CD8-positive, alpha-beta memory T cell (primary cell): Measurements from ENCODE around the gene BLNK. TPM values are rescaled to one million over a fixed set of nuclear protein-coding genes. Genes with fewer than 3 reads are reported as not detected.

Experiments
- CTCF ChIA-PET: fragments of 350-600 bp; sonication (Branson Sonifier 250); formaldehyde crosslinking; loops from one replicate; lab custom pipeline; 2021; ENCODE audit warnings: antibody characterized with exemption; lab: Charles Lee
- POLR2A ChIA-PET: fragments of 350-600 bp; sonication (Branson Sonifier 250); formaldehyde crosslinking; loops from one replicate; lab custom pipeline; 2021; ENCODE audit warnings: antibody characterized with exemption; lab: Charles Lee
- DNase-seq, 5 donors: peaks; one replicate each; pipeline versions ENCODE4 v3.0.0 to v3.0.0-alpha.2; 2020 to 2022; ENCODE audit warnings: mixed read lengths in 1 of 5
- H3K27ac ChIP-seq: one replicate; pipeline ENCODE4 v1.7.0; 2013; ENCODE audit warnings: low read depth, mild to moderate bottlenecking, low read length, moderate library complexity
- H3K27me3 ChIP-seq: 2 replicates; pipeline ENCODE4 v1.7.0; 2013; ENCODE audit warnings: low read length, mild to moderate bottlenecking; ENCODE audit not compliant: insufficient read depth, poor library complexity, severe bottlenecking
- H3K36me3 ChIP-seq: 2 replicates; pipeline ENCODE4 v1.7.0; 2013; ENCODE audit warnings: mild to moderate bottlenecking, low read length, moderate library complexity; ENCODE audit not compliant: insufficient read depth
- H3K4me1 ChIP-seq: 2 replicates; pipeline ENCODE4 v1.7.0; 2013; ENCODE audit warnings: mild to moderate bottlenecking, low read length, moderate library complexity; ENCODE audit not compliant: insufficient read depth
- H3K4me3 ChIP-seq: 2 replicates; pipeline ENCODE4 v1.7.0; 2013; ENCODE audit warnings: mild to moderate bottlenecking, low read length
- H3K9me3 ChIP-seq: 2 replicates; pipeline ENCODE4 v1.7.0; 2013; ENCODE audit warnings: mild to moderate bottlenecking, low read length
- H3K27ac Mint-ChIP-seq, 8 donors: one replicate each; pipeline ENCODE4 v1.8.0; 2020 to 2021; ENCODE audit warnings: mixed read lengths in 8 of 8, mild to moderate bottlenecking in 6 of 8, inconsistent platforms in 3 of 8, moderate library complexity in 3 of 8
- H3K27me3 Mint-ChIP-seq, 2 donors: one replicate each; pipeline ENCODE4 v1.8.0; 2020 to 2021; ENCODE audit warnings: mixed read lengths in 2 of 2, mild to moderate bottlenecking in 1 of 2, moderate library complexity in 1 of 2
- H3K36me3 Mint-ChIP-seq, 3 donors: one replicate each; pipeline ENCODE4 v1.8.0; 2020 to 2021; ENCODE audit warnings: mixed read lengths in 3 of 3, inconsistent platforms in 1 of 3, mild to moderate bottlenecking in 1 of 3
- H3K4me1 Mint-ChIP-seq, 3 donors: one replicate each; pipeline ENCODE4 v1.8.0; 2020 to 2021; ENCODE audit warnings: mixed read lengths in 3 of 3, inconsistent platforms in 1 of 3, mild to moderate bottlenecking in 1 of 3
- H3K4me3 Mint-ChIP-seq, 7 donors: one replicate each; pipeline ENCODE4 v1.8.0; 2020 to 2021; ENCODE audit warnings: mixed read lengths in 7 of 7, mild to moderate bottlenecking in 6 of 7, moderate library complexity in 4 of 7, inconsistent platforms in 2 of 7
- H3K9me3 Mint-ChIP-seq, 5 donors: one replicate each; pipeline ENCODE4 v1.8.0; 2020 to 2022; ENCODE audit warnings: mixed read lengths in 5 of 5, mild to moderate bottlenecking in 3 of 5, moderate library complexity in 2 of 5, inconsistent platforms in 1 of 5
- polyA plus RNA-seq: library from polyadenylated mRNA; unstranded; fragments of 300-500 nt; fragmentation: Illumina TruSeq; gene quantifications from one replicate; pipeline ENCODE4 v1.2.3, GENCODE V29; 2021
- total RNA-seq, 2 experiments: library from RNA; stranded (reverse); gene quantifications; one replicate each; pipeline ENCODE4 v1.2.3, GENCODE V29; 2021

The BLNK gene
- total and polyA plus RNA-seq, 3 experiments from 2014 or later, result not detected

DNA sequence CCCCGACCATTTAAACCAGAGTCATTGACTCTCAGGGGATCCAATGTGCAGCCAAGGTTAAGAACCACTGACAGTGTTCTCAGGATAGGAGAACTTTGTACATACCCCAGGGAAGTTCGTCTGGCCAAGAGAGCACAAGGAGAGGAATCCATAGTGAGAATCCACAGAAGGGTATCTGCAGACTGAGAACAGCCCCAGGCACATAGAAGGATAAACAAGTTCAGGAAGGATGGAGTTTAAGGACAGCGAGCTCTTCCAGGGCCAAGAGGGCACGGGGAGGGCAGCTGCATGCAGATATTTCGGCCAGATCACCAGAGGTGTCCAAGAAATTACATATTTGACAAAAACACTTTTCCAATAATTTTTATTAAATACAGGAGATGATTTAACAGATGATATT is 16.4 kb downstream of the BLNK start:
- H3K4me3 ChIP-seq, result no peak overlapping the region
- H3K9me3 ChIP-seq, result no peaks in the 10 kb centered on the region
- no peak overlapping the region for H3K27ac Mint-ChIP-seq
- H3K4me3 Mint-ChIP-seq, result no peak overlapping the region
- H3K36me3 ChIP-seq, result no peaks in the 10 kb centered on the region
- no peaks in the 10 kb centered on the region for H3K4me1 ChIP-seq
- no peak overlapping the region for H3K27ac ChIP-seq
- POLR2A ChIA-PET, result no interaction called here
- H3K36me3 Mint-ChIP-seq, result no peaks in the 10 kb centered on the region
- peaks cover 0 to 2% (median 0%) of the 10 kb centered on the region in 5 donors for H3K9me3 Mint-ChIP-seq
- H3K27me3 Mint-ChIP-seq, result peaks cover 7 to 9% of the 10 kb centered on the region in 2 donors
- CTCF ChIA-PET, result no interaction called here
- H3K4me1 Mint-ChIP-seq, result no peaks in the 10 kb centered on the region
- no peaks in the 10 kb centered on the region for H3K27me3 ChIP-seq
- DNase-seq, result no peak

DNA sequence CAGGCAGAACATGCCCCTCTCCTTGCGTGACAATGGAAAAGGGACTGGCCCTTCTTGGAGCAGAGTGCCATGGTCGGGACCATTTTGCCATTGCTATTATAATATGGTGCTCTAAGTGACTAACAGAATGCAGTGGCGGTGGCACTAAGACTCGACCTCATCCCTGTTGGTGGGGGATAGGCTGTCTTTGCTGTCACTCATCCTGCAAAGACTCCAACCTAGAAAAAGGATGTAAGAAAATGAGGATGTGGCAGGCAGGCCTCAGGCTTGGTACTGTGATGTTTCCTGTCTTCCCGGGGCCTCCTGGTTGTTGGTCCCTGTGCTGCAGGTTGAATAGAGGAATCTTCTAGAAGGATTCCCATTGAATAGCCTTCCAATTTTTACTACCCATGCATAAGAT is 18.6 kb downstream of the BLNK start:
- Histone ChIP-seq H3K9me3 (no peaks in the 10 kb centered on the region), H3K36me3 (no peaks in the 10 kb centered on the region), H3K27ac (no peak overlapping the region), H3K4me1 (no peaks in the 10 kb centered on the region), H3K4me3 (no peak overlapping the region), H3K27me3 (no peaks in the 10 kb centered on the region)
- POLR2A ChIA-PET, result no interaction called here
- Mint-ChIP-seq H3K27ac (no peak overlapping the region), H3K27me3 (peaks cover 5 to 17% of the 10 kb centered on the region in 2 donors), H3K9me3 (peaks cover 0 to 2% (median 0%) of the 10 kb centered on the region in 5 donors), H3K4me1 (no peaks in the 10 kb centered on the region), H3K36me3 (no peaks in the 10 kb centered on the region), H3K4me3 (no peak overlapping the region)
- CTCF ChIA-PET, result no interaction called here
- DNase-seq, result no peak

DNA sequence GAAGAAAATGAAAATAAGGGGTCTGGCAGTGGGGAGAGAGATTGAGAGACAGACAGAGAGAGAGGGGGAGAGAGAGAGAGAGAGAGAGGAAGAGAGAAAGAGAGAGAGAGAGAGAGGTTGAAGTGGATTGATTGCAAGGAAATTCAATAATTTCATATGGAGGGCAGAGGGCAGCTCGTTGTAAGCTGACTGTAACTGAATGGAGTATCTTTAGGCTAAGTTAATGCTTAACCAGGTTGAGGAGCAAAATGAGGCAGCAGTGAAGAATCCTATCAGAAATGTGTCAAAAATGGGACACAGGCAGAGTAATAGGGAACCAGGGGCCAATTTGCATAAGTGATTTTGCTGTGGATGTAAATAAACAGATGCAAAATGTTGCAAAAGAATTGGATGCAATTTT is 21.0 kb downstream of the BLNK start:
- Histone ChIP-seq H3K27ac (no peak overlapping the region), H3K9me3 (no peaks in the 10 kb centered on the region), H3K36me3 (no peaks in the 10 kb centered on the region), H3K4me3 (no peak overlapping the region), H3K4me1 (no peaks in the 10 kb centered on the region), H3K27me3 (no peaks in the 10 kb centered on the region)
- Mint-ChIP-seq H3K36me3 (no peaks in the 10 kb centered on the region), H3K4me3 (no peak overlapping the region), H3K27ac (no peak overlapping the region), H3K4me1 (no peaks in the 10 kb centered on the region), H3K27me3 (peaks cover 5 to 15% of the 10 kb centered on the region in 2 donors), H3K9me3 (no peaks in the 10 kb centered on the region)
- no peak for DNase-seq
- CTCF ChIA-PET, result no interaction called here
- POLR2A ChIA-PET, result no interaction called here

DNA sequence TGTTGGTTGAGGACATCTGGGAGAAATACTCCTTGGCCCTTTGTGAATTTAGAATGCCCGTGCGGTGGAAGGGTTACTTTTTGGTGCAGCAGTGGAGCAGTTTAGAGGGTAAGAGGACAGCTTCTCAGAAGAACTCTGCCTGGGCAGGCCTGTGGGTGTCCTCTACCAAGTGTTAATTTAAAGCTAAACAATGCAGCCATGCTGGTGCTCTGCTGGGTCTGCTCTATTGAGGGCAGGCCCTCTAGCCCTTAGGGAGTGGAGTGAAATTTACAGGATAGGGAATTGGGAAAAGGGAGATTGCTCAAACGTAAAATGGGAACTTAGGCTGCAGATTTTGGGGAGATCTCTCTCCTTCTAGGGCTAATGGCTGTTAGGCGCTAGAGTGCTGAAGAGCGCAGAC is 22.1 kb downstream of the BLNK start:
- CTCF ChIA-PET, result no interaction called here
- H3K9me3 Mint-ChIP-seq, result no peaks in the 10 kb centered on the region
- Histone ChIP-seq H3K4me3 (no peak overlapping the region), H3K27me3 (no peaks in the 10 kb centered on the region), H3K36me3 (no peaks in the 10 kb centered on the region), H3K4me1 (no peaks in the 10 kb centered on the region), H3K9me3 (no peaks in the 10 kb centered on the region), H3K27ac (no peak overlapping the region)
- POLR2A ChIA-PET, result no interaction called here
- H3K4me3 Mint-ChIP-seq, result no peak overlapping the region
- no peak overlapping the region for H3K27ac Mint-ChIP-seq
- H3K27me3 Mint-ChIP-seq, result peaks cover 5 to 15% of the 10 kb centered on the region in 2 donors
- H3K36me3 Mint-ChIP-seq, result no peaks in the 10 kb centered on the region
- no peak for DNase-seq
- H3K4me1 Mint-ChIP-seq, result no peaks in the 10 kb centered on the region

DNA sequence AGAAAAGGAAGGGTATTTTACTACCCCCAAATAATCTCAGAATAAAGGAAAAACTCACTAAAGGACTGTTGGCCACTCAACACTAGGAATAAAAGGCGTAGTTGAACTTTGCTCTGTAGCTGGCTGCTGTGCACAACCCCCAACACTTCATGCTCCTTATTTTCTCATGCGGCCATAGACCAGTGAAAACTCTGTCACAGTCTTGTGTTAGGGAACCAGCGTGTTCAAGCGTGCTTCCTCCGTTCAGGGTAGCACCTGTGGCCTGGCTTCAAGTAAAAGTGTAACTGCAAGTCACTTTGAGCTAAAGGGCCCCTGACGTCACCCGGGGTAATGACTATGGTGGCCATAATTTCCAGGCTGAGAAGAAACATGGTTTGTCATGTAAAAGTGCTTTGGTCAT is 27.0 kb downstream of the BLNK start:
- H3K27ac ChIP-seq, result no peak overlapping the region

DNA sequence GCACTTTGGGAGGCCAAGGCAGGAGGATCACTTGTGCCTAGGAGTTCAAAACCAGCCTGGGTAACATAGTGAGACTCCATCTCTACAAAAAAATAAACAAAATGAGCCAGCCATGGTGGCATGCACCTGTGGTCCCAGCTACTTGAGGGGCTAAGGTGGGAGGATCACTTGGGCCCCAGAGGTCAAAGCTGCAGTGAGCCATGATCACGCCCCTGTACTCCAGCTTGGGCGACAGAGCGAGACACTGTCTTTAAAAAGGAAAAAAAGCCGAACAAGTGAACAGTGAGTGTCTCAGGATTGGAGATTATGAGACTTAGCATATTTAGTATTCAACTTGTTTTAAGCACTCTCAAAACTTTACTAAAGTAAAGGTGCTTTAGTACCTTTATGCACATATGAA is 28.1 kb downstream of the BLNK start:
- no peak overlapping the region for H3K4me3 ChIP-seq

More for the DNA sequence above, 27.0 kb downstream of the BLNK start:
- no peaks in the 10 kb centered on the region for H3K4me1 ChIP-seq
- Mint-ChIP-seq H3K27me3 (peaks cover 10 to 20% of the 10 kb centered on the region in 2 donors), H3K4me1 (no peaks in the 10 kb centered on the region), H3K4me3 (no peak overlapping the region), H3K9me3 (peaks cover 0 to 2% (median 0%) of the 10 kb centered on the region in 5 donors), H3K36me3 (no peaks in the 10 kb centered on the region), H3K27ac (no peak overlapping the region)
- H3K4me3 ChIP-seq, result no peak overlapping the region
- DNase-seq, result no peak
- H3K36me3 ChIP-seq, result no peaks in the 10 kb centered on the region
- CTCF ChIA-PET, result interaction anchor here (1.3 kb wide), 1 partner anchor 15 kb away, joined by 3 read pairs; no protein-coding TSS in a partner anchor
- no peaks in the 10 kb centered on the region for H3K27me3 ChIP-seq
- POLR2A ChIA-PET, result no interaction called here
- H3K9me3 ChIP-seq, result no peaks in the 10 kb centered on the region

DNA sequence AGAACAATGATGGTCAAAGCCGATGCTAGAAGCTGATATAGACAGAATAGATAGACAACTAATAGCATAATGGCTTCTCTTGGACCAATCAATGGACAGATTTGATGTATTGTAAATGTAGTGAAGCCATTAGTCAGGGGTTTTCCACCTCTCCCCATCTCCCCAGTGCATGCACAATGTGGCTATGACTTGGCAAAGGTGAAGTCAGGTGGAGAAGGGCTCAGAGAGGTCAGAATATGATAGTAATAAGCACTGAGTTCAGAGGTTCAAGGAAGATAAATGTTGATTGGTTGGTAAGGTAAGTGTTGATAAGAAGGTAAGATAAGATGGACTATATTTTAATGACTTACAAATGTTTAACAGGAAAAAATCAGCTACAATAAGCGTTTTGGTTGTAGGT is 28.5 kb downstream of the BLNK start:
- H3K9me3 Mint-ChIP-seq, result peaks cover 0 to 2% (median 0%) of the 10 kb centered on the region in 5 donors
- POLR2A ChIA-PET, result no interaction called here

More for the DNA sequence above, 28.1 kb downstream of the BLNK start:
- no peaks in the 10 kb centered on the region for H3K36me3 ChIP-seq
- ChIA-PET POLR2A (no interaction called here), CTCF (no interaction called here)
- no peaks in the 10 kb centered on the region for H3K27me3 ChIP-seq
- no peaks in the 10 kb centered on the region for H3K9me3 ChIP-seq
- H3K4me1 ChIP-seq, result no peaks in the 10 kb centered on the region
- Mint-ChIP-seq H3K27me3 (peaks cover 10 to 16% of the 10 kb centered on the region in 2 donors), H3K4me3 (no peak overlapping the region), H3K36me3 (no peaks in the 10 kb centered on the region), H3K4me1 (no peaks in the 10 kb centered on the region), H3K9me3 (peaks cover 0 to 2% (median 0%) of the 10 kb centered on the region in 5 donors), H3K27ac (no peak overlapping the region)
- no peak for DNase-seq
- no peak overlapping the region for H3K27ac ChIP-seq

DNA sequence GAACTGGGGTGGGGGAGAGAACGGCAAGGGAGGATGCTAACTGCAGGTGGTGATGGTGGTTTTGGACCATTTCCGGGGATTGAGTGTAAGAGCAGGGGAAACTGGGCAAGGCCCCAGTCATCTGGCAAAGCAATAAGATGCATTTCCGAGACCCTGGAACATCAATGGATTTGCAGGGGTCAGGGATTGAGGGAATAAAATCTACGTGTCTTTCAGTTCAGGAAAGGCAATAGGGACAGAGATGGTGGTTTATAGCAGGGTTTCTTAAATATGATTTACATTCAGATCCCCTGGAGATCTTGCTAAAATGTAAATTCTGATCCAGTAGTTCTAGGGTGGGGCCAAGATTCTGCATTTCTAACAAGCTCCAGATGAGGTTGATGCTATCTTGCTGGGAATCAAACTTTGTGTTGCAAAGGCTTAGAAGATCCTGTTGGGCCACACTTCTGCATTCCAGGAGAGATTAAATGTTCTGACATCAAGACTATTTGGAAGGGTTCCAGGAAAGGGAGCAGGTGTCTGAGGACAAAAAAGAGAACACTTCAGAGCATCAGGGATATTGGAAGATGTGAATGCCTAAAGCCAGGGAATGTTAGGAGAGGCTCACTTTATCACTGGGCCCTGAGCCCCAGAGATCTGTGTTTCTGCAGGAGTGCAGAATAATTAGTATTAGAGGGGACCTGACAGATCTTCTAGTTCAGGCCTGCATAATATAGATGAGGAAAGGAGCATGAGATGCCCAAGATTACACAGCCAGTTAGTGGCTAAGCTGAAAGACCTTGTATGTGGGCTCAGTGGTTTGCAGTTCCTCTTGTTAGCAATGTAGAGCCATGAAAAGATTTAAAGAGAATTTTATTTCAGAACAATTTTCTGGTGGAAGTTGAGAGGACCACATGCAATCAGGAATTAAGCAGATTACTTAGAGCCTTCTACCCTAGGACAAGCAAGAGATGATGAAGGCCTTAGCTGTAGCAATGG is 32.4 kb downstream of the BLNK start:
- H3K27ac Mint-ChIP-seq, result no peak overlapping the region
- no peaks in the 10 kb centered on the region for H3K27me3 ChIP-seq
- no peak overlapping the region for H3K4me3 Mint-ChIP-seq
- no peaks in the 10 kb centered on the region for H3K4me1 ChIP-seq
- no peak for DNase-seq
- H3K9me3 ChIP-seq, result no peaks in the 10 kb centered on the region
- peaks cover 10 to 23% of the 10 kb centered on the region in 2 donors for H3K27me3 Mint-ChIP-seq
- no peaks in the 10 kb centered on the region for H3K36me3 ChIP-seq
- H3K4me1 Mint-ChIP-seq, result no peaks in the 10 kb centered on the region
- CTCF ChIA-PET, result interaction anchor here (0.9 kb wide), 1 partner anchor 10 kb away, joined by 4 read pairs; no protein-coding TSS in a partner anchor
- no peak overlapping the region for H3K27ac ChIP-seq
- H3K36me3 Mint-ChIP-seq, result no peaks in the 10 kb centered on the region
- POLR2A ChIA-PET, result no interaction called here
- H3K9me3 Mint-ChIP-seq, result peaks cover 0 to 2% (median 0%) of the 10 kb centered on the region in 5 donors
- no peak overlapping the region for H3K4me3 ChIP-seq

More for the DNA sequence above, 28.5 kb downstream of the BLNK start:
- Histone ChIP-seq H3K27me3 (no peaks in the 10 kb centered on the region), H3K27ac (no peak overlapping the region), H3K9me3 (no peaks in the 10 kb centered on the region), H3K4me1 (no peaks in the 10 kb centered on the region), H3K4me3 (no peak overlapping the region), H3K36me3 (no peaks in the 10 kb centered on the region)
- no peaks in the 10 kb centered on the region for H3K36me3 Mint-ChIP-seq
- H3K4me3 Mint-ChIP-seq, result no peak overlapping the region
- peaks cover 10 to 16% of the 10 kb centered on the region in 2 donors for H3K27me3 Mint-ChIP-seq
- H3K4me1 Mint-ChIP-seq, result no peaks in the 10 kb centered on the region
- no peak for DNase-seq
- no peak overlapping the region for H3K27ac Mint-ChIP-seq
- CTCF ChIA-PET, result no interaction called here
